HCEC 1CT (cell line): ENCODE data around the gene ARHGAP28.

Experiments used
- DNase-seq: peaks from one replicate; pipeline ENCODE4 v3.0.0-alpha.2; 2017

The ARHGAP28 gene, protein sequence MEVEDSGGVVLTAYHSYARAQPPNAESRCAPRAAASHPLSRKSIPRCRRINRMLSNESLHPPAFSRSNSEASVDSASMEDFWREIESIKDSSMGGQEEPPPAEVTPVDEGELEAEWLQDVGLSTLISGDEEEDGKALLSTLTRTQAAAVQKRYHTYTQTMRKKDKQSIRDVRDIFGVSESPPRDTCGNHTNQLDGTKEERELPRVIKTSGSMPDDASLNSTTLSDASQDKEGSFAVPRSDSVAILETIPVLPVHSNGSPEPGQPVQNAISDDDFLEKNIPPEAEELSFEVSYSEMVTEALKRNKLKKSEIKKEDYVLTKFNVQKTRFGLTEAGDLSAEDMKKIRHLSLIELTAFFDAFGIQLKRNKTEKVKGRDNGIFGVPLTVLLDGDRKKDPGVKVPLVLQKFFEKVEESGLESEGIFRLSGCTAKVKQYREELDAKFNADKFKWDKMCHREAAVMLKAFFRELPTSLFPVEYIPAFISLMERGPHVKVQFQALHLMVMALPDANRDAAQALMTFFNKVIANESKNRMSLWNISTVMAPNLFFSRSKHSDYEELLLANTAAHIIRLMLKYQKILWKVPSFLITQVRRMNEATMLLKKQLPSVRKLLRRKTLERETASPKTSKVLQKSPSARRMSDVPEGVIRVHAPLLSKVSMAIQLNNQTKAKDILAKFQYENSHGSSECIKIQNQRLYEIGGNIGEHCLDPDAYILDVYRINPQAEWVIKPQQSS

DNA sequence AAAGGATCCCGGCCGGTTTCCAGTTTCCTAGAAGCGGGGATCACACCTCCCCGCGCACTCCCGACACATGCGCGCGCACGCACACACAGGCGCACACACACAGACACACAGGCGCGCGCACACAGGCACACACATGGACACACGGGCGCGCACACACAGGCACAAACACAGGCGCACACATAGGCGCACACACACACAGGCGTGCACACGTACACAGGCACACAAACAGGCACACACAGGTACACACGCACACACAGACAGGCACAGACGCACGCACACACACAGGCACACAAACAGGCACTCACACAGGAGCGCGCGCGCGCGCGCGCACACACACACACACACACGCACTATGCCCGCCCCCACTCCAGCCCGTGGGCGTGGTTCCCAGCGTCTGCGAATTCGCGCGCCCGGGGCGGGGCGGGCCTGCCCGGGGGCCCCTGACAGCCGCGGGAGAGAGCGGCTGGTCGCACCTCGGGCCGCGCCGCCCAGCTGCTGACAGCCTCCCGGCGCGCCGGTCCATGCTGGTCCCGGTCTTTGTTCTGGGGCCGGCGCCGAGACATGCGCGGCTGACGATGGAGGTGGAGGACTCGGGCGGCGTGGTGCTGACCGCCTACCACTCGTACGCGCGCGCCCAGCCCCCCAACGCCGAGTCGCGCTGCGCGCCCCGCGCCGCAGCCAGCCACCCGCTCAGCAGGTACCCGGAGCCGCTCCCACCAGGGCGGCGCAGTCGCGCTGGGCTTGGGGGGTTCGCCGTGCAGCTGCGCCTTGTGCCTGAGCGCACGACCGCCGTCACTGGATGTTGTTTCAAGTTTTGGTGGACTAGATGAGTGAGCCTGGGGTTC is at the start of gene ARHGAP28:
ARHGAP28 (plus strand) TSS at position 470 of the 845 bp plus-strand sequence; CDS start at position 576, 106 bp downstream.
- peak; percentile 96 for DNase-seq

DNA sequence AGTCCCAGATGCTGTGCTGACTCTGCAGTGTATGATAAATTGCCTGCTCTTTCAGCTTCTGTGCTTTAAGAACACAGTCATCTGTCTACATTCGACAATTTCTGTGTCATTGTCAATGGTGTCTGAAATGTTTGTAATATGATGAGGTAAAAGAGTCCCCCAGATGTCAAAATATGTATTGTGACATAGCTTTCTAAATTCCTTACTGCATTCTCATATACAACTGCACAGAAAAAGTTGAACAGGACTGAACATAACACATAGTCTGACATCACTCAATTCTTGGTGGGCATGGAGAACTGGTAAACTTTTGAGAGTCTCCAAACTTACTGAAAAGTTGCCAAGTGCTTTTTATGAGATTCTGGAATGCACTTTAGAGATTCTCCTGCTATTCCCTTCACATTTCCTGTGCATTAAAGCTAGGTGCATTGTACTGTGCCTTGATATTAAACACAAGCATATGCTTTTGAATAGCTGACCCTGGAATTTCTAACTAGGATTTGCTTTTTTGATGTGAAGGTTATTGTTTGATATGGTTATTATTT is 48.1 kb upstream of the ARHGAP28 start:
- no peak for DNase-seq

DNA sequence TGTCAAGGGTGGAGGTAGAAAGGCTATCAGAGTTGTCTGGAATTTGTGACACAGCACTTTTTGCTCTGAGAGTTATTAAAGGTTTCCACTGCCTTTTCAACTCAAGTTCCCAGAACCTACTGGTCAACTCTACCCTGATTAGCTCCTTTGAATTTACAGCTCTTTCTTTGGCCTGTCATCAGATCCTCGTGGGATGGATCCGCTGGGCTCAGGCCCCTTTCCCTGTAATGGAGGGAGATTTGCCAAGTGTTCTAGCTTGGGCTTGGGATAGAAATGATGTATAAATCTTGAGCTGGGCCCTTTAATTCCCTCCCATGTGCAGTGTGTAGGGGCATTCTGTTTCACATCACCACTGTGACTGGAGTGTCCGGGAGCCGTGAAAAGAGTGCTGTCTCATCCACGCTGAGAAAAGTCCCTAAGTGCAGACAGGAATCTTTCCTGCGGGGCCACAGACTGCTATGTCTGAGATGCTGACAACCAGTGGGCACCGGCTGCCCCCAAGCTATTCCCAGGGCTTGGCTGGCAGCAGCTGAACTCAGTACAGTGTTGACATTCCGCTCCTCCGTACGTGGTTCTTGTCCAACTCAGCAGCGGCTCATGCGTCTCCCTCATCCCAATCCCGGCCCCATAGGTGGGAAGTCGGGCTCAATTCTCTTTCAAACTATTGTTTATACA is 46.9 kb upstream of the ARHGAP28 start:
- DNase-seq: no peak

DNA sequence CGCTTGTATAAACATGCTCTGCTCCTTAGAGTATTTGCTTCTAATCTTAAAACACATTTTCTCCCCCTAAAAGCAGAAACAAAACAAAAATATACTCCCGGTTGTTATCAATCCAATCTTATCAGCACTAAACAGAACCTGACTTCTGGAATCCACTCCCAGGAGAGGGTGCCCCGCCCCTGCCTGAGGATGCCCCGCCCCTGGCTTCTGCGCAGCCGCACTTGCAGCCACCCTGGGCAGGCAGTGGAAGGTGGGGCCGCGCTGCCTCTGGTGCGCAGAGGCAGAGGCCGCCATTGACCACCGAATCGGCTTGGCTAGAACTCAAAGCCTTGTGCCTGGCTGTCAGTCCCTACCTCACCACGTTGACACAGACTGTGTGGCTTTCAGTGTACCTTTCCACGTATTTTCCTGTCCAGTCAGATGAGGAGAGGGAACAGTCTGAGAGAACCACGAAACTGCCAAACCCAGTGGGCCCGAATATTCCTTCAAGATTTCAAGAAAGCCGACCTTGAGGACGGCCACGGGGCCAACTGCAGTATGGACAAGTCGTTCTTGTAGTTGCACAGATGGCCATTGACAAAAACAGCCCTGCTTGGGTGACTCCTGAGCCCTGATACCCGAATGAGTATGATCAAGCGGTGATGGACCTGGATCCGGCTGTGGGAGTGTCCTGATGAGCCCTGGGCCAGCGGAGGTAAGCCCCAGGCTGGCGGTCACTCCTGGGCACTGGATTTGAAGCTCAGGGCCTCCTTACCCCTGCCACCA is 46.2 kb upstream of the ARHGAP28 start:
- DNase-seq: no peak

DNA sequence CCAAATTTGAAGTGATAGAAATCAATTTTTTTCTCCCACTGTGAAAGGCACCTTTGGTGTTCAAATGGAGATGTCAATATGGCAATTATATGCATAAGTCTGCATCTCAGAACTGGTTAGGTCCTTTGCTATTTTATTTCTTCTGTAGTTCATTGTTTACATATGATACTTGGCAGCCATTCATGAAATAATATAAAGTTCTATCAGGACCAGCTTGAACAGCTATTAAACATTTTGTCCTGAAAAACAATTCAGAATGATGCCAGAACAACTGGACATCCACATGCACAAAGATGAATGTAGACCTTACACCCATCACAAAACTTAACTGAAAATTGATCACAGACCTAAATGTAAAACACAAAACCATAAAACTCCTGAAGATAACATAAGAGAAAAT is 41.8 kb upstream of the ARHGAP28 start:
- DNase-seq: no peak

DNA sequence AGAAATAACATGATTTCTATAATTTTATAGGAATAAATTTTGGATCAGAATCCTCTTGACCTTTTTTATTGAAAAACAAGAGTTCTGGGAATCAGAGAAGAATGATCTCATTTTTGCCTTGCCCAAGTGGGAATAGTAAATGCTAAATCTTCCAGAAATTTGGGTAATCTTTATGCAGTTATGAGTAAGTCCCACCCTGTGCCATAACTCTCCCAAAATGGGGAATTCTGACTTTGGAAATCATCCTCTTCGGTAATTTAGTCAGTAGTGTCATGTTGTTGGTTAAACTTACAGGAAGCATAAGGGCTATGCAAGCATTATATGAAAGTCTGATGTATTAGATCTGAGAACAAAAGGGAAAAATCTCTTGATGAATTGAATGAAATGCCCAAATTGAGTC is 20.6 kb upstream of the ARHGAP28 start:
- DNase-seq: no peak

DNA sequence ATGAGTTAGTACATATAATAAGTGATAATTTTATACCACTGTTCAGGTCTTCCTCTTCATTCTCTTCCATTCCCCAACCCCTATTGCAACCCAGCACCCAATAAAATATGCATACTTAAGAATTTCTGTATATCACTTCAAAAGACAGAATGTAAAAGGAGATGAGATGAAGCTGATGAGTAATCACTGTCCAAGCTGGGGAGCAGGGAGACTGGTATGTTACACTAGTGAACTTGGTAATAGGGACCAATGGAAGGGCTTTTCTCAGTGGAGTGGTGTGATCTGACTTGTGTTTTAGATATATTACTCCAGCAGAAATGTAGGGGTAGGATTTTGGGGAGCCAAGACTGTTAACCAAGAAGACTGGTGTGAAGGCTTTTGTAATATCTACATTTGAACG is 18.0 kb upstream of the ARHGAP28 start:
- DNase-seq: no peak

DNA sequence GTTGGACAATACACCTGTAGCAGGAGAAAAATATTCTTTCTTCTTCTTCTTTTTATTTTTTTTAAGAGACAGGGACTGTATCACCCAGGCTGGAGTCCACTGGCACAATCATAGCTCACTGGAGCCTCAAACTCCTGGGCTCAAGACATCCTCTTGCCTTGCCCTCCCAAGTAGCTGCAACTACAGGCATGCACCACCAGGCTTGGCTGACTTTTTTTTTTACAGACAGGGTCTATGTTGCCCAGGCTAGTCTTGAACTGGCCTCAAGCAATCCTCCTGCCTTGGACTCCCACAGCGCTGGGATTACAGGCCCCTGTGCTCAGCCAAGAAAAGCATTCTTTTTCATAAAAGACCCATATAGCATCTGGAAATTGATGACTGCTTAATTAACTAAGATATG is 17.1 kb upstream of the ARHGAP28 start:
- no peak for DNase-seq

DNA sequence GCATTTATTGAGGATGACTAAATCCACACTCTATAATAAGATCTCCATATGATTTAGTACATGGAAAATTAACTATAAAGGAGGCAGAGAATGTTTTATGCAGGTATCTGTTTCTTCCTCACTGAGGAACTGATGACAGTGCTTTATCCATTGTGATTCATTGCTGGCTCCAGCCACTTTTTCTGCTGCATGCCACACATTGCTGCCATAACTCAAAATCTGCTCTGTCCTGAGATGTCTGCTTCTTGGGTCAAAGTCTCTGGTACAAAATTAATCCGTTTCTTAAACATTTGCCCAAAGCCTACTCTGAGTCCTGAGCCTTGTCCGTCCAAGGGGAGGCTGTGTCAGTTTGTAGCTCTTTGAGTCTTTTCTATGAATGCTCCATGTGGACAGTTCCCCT is 15.5 kb upstream of the ARHGAP28 start:
- no peak for DNase-seq

DNA sequence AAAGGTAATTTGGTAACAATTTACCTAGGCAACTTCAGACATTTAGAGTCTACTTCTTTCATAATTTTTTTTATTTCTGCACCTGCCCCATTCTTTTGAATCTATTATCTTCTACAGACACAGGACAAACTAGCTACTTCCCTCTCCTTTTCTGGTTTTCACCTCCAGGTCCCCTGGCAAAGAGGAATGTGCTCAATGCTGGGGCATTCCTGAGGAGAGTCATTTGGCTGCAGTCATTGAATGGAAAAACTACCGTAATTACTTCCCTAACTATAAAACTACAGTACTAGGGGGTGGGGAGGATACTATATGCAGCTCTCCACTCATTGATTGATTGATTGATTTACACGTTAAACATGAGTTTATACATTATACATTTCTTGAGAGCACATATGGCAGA is 11.2 kb upstream of the ARHGAP28 start:
- no peak for DNase-seq

DNA sequence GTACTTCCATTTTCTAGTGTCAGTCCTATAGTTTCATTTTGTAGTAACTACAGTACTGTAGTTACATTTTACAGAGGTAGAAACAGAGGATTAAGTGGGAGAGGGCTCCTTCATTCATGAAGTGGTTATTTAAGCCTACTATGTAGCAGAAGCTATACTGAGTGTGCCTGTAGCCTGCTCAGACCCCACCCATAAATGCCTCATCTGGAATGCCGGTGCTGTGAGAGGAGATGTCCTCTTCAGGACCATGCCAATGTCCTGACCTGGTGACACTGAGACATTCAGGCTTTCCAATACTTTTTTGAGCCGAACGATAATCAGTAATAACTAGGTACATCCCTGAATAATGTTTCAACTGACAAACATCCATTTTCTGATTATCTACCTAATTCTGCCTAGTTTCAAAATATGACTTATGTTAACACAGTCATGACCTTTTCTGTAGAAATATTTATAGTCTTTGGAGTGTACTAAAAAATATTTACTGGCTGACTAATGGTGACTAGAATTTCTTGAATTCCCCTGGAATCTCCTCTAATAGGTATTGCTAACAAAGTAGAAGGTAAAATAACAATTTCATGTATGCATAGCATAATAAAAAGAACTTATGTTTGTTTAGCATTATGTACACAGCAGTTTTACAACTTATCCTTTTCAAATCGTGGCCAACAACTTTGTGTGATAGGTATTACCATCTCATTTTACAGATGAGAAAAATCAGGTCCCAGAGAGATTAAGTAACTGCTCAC is 10.2 kb upstream of the ARHGAP28 start:
- peak; percentile 24 for DNase-seq

DNA sequence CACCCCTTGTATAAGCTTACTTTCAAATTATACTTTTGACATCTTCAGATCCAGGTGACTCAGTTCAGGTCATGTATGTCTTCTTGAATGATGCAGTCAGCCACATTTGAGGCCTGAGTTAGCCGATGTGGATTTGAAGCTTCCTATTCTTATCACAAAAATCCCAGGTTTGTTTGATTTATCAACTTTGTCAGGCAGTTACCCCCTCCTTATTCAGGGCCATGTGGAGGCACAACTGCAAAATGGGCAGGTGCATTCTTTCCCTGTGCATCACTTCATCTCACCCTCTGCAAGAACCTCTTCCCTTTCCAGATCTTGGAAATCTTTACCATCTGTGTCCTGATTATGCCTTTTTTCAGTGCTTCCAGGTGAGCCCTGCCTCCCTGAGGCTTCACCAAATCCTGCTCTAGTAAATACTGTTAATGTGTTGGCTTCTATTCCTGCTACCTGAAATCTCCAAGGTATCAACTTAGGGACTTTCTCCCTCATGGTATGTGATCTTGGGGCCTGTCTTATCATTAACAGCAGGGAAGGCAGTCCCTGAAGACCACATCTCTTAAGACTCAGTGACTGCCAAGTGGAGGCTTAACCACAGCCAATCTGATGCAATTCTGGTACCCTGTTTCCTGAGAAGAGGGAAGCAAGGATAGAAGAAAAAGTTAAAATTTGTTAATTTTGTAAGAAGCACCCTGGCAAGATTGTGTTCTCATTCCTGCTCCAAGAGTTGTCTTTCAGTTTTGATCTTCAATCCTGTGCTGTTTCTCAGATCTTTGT is 9.4 kb upstream of the ARHGAP28 start:
- no peak for DNase-seq

DNA sequence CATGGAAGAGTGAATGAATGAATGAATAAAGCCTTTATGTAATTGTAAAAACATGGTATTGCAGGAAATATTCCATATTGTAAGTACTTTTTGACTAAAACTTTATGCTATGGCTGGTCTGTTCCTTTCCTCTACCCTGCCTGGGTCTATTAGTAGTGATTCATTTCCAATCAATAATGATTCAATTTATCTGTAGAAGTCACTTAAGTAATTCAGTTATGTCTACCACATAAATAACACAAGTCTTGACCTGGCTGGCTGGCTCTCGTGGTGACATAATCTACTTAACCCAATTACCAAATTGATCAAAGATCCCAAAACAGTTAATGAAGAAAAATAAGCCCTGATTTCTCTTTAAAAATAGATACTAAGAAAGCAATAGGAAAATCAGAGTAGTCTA is 7.8 kb upstream of the ARHGAP28 start:
- DNase-seq: no peak

DNA sequence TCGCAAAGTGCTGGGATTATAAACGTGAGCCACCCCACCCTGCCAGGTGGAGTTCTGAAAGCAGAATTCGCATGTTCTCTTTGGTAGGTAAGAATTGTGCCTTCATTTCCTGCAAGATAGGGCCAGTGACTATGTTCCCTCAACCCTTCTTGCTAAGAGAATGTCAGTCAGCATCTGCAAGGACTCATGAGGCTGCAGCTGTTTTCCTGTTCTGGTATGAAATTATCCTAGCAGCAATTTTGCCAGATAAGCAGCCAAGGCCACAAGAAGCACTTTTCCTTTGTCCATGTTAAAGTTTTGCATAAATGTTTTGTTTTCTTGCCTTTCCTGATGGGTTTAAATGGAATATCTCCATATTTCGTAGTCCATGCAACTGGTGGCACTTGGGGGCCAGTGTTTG is 6.8 kb upstream of the ARHGAP28 start:
- DNase-seq: no peak

DNA sequence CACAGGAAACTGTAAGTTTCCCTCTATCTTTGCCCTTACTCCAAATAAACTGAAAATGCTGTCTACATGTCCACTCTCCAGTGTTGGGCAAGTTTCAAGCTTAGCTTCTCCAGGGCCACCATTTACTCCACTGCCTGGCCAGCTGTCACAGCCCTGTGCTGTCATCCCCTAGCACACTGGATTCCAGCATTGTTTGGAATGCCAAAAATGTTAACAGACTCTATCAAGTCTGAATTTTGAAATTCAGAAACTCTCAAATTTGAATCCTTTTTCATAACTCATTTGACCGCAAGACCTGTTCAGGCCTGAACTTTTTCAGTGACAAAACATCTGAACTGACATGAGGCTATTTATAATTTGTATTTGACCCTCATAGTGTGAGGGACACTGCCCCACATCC is 5.2 kb upstream of the ARHGAP28 start:
- no peak for DNase-seq

DNA sequence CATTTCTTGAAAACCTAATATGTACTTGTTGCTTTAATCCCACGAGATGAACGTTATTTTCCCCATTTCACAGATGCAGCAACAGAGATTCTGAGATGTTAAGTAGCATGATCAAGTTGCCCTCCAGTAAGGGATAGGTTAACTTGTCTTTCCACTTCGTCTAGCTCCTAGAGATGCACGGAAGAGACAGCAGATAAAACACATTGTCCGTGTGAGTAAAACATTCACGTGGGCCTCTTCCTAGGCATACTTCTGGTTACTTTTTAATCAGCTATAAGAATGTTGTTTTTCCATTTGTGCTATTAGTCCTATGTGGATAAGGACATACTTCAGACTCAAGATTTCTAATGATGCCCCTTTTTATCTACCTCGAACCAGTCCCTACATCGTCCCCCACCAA is 1.2 kb upstream of the ARHGAP28 start:
- DNase-seq: no peak

DNA sequence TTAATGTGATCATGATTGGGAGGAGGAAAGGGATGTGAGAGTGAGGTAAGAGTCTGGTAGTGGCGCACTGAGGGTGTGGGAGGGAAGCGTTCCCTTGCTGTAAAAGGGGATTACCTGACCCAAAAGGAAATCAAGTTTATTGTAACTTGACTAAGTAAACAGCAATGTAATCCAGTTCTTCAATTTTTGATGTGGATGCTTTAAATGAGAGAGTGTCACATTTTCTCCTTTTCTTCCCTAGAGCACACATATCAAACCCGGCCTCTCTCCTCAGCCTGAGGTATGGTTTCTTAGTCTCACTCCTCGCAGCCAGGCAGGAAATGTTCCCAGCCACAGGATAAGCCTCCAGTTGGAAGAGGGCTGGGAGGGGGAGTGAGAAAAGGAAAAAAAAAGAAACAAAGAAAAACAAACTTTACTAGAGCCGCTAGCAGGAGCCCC is 688 bp upstream of the ARHGAP28 start:
- no peak for DNase-seq

DNA sequence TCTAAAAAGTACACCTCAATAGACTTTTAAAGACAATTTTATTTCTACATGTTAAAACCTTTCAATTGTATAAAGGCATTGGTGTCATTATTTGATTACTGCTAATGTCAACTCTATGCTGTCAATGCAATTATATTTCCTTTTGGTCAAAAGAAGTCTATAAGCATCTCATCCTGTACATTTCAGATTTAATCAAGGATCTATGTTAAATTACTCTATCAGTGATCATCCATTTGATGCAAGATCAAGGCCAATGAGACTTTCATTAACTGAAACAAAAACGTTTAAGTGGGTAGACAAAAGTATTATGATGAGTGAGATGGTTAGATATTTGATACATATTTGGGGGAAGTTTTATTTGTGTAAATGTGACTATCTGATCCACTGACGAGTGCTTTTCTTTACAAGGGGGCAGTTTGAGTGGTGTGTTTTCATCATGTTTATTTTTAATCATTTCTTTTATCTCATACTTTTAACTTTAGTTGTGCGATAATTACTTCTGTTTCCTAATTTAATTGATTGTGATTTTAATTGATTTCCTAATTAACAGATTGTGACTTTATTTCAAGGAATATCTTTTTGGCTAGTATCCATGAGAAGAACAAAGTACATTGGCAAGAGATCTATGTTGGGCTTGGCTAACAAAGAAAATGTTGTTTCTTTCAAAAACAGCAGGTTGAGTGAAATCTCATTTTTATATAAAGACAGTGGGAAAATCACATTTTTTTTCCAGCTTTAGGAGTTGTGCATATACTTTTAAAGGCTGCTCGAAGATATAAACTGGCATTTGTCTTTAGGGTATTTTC is 1.1 kb downstream of the ARHGAP28 start:
- DNase-seq: no peak

DNA sequence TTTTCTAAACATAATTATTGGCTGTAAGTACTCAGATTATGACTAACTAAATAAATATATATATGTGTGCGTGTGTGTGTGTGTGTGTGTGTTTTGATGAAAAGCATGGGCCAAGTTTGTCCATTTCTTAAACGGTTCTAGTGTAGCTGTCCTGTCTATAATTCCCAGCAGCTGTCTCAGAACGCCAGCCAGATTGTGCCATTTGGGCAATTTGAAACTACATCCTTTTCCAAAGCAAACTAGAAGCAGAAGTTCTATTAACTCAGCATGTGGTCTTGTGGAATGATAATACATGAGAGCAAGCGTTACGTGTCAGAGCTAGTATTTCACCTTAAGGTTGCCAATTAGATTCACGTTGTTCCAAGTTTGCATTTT is 1.7 kb downstream of the ARHGAP28 start:
- peak; percentile 87 for DNase-seq
